Chondrocyte (in vitro differentiated cells): ENCODE data around the gene ANP32B. TPM values are rescaled to one million over a fixed set of nuclear protein-coding genes. Genes with fewer than 3 reads are reported as not detected.

Source experiments
- DNase-seq: peaks from one replicate; pipeline ENCODE4 v3.0.0; 2021; ENCODE audit warnings: mixed read lengths, low spot score
- H3K27ac Mint-ChIP-seq: one replicate; pipeline ENCODE4 v1.8.0; 2021; ENCODE audit warnings: mild to moderate bottlenecking, moderate library complexity, mixed read lengths; ENCODE audit not compliant: unreplicated experiment
- H3K27me3 Mint-ChIP-seq: 2 replicates; pipeline ENCODE4 v1.8.0; 2021; ENCODE audit warnings: low read depth, mixed read lengths
- H3K36me3 Mint-ChIP-seq: 2 replicates; pipeline ENCODE4 v1.8.0; 2021; ENCODE audit warnings: low read depth, mixed read lengths
- H3K4me1 Mint-ChIP-seq: 2 replicates; pipeline ENCODE4 v1.8.0; 2021; ENCODE audit warnings: low read depth, mild to moderate bottlenecking, mixed read lengths
- H3K4me3 Mint-ChIP-seq: one replicate; pipeline ENCODE4 v1.8.0; 2021; ENCODE audit warnings: mild to moderate bottlenecking, moderate library complexity, mixed read lengths; ENCODE audit not compliant: unreplicated experiment
- H3K9me3 Mint-ChIP-seq: 2 replicates; pipeline ENCODE4 v1.8.0; 2021; ENCODE audit warnings: low read depth, mixed read lengths
- total RNA-seq: library from RNA; stranded (reverse); gene quantifications from 3 replicates; pipeline ENCODE4 v1.2.1, GENCODE V29; 2021
- TF ChIP-seq, protein P1 (sequence below): fragments of 200-600 bp; sonication (generic); IDR thresholded peaks from 2 replicates; pipeline ENCODE4 v1.5.0; 2021; ENCODE audit warnings: antibody characterized with exemption, mild to moderate bottlenecking, moderate library complexity

ANP32B gene
- total RNA-seq, 1 donor from 2014 or later = 86.1 TPM

- Mint-ChIP-seq H3K27ac (no peak overlapping the region), H3K4me3 (no peak overlapping the region), H3K4me1 (no peaks in the 10 kb centered on the region)
These were observed 21.8 kb upstream of the ANP32B start for GRCh38 chr9:97961361-97961760.

GRCh38 chr9:97962136-97962535 is 21.0 kb upstream of the ANP32B start:
- no peaks in the 10 kb centered on the region for H3K9me3 Mint-ChIP-seq
- no peak for DNase-seq
- no peak overlapping the region for H3K4me3 Mint-ChIP-seq
- peaks cover 14% of the 10 kb centered on the region for H3K27me3 Mint-ChIP-seq
- TF ChIP-seq, protein P1, sequence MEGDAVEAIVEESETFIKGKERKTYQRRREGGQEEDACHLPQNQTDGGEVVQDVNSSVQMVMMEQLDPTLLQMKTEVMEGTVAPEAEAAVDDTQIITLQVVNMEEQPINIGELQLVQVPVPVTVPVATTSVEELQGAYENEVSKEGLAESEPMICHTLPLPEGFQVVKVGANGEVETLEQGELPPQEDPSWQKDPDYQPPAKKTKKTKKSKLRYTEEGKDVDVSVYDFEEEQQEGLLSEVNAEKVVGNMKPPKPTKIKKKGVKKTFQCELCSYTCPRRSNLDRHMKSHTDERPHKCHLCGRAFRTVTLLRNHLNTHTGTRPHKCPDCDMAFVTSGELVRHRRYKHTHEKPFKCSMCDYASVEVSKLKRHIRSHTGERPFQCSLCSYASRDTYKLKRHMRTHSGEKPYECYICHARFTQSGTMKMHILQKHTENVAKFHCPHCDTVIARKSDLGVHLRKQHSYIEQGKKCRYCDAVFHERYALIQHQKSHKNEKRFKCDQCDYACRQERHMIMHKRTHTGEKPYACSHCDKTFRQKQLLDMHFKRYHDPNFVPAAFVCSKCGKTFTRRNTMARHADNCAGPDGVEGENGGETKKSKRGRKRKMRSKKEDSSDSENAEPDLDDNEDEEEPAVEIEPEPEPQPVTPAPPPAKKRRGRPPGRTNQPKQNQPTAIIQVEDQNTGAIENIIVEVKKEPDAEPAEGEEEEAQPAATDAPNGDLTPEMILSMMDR = no peak
- H3K4me1 Mint-ChIP-seq = no peaks in the 10 kb centered on the region
- no peak overlapping the region for H3K27ac Mint-ChIP-seq
- no peaks in the 10 kb centered on the region for H3K36me3 Mint-ChIP-seq

More at GRCh38 chr9:97961361-97961760, 21.8 kb upstream of the ANP32B start:
- TF ChIP-seq, protein P1 = no peak
- H3K27me3 Mint-ChIP-seq = peaks cover 15% of the 10 kb centered on the region
- DNase-seq = no peak
- H3K36me3 Mint-ChIP-seq = no peaks in the 10 kb centered on the region
- no peaks in the 10 kb centered on the region for H3K9me3 Mint-ChIP-seq

GRCh38 chr9:97962575-97962974 is 20.6 kb upstream of the ANP32B start:
- Mint-ChIP-seq H3K27ac (no peak overlapping the region), H3K4me1 (no peaks in the 10 kb centered on the region), H3K4me3 (no peak overlapping the region), H3K27me3 (peaks cover 14% of the 10 kb centered on the region), H3K36me3 (no peaks in the 10 kb centered on the region), H3K9me3 (no peaks in the 10 kb centered on the region)
- TF ChIP-seq, protein P1 = no peak
- no peak for DNase-seq

- Mint-ChIP-seq H3K36me3 (no peaks in the 10 kb centered on the region), H3K27me3 (peaks cover 18% of the 10 kb centered on the region), H3K9me3 (no peaks in the 10 kb centered on the region), H3K4me3 (no peak overlapping the region), H3K4me1 (no peaks in the 10 kb centered on the region), H3K27ac (no peak overlapping the region)
- TF ChIP-seq, protein P1 = no peak
- no peak for DNase-seq
These were observed 19.9 kb upstream of the ANP32B start for GRCh38 chr9:97963232-97963631.

- Mint-ChIP-seq H3K36me3 (no peaks in the 10 kb centered on the region), H3K27me3 (peaks cover 20% of the 10 kb centered on the region), H3K4me3 (no peak overlapping the region), H3K9me3 (no peaks in the 10 kb centered on the region), H3K4me1 (peaks cover 3% of the 10 kb centered on the region), H3K27ac (no peak overlapping the region)
- TF ChIP-seq, protein P1 = no peak
- no peak for DNase-seq
These were observed 18.2 kb upstream of the ANP32B start for GRCh38 chr9:97964901-97965300.
